UCSD-AML1 (cell line): Measurements from ENCODE around the gene POMP.
"Not testable (repeated sequence)": the region's sequence is repeated elsewhere in the genome, so short reads cannot be mapped to it uniquely, and the experiment has no call there.

Experiments
- DNase-seq: peaks from one replicate; lab custom pipeline; 2025; ENCODE audit not compliant: unreplicated experiment; lab: John Stamatoyannopoulos, UW

The POMP gene

DNA sequence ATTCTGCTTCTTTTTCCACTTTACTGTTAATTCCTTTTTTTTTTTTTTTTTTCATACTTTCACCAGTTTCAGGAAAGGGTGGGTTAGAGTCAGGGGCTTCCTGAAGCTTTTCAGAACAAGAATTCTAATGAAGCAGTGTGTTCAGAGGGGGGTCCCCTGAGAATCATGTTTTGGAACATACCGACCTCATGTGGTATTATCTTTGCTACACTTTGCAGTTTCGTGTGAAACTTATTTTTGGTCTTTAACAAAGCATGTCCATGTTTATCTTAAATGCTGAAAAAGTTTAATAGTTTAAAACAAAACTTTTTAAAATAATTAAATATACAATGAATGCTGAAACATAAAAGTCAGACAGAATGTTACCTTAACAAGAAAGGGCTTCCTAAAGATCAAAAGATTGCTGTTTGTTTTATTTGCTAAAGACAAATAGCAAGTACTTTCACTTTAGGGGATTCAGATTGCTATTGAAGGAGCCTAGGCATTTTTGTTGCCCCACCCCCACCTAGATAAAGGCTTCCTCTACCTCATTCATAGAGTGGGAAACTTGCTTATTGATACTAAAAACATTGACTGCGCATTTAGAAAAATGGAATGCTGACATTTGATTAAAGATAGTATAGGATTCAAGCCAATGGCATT is 21.1 kb upstream of the POMP start:
- no peak for DNase-seq

DNA sequence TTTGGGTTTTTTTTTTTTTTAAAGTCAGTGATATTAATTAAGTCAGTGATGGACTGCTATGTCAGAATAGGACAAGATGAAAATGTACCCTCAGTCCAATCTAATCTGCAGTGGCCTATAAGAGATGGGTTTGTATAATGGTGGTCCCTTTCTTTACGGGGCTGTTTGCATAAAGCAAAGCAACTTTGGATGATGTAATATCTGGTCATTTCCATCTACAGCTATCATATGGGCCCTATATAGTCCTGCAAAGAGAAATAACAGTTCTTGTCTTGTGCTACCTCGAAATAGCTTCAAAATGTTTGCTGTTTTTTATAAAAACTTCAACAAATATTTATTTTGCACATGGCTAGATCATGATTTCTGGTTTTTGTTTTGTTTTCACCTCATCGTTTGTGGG is 20.2 kb upstream of the POMP start:
- DNase-seq, result no peak

DNA sequence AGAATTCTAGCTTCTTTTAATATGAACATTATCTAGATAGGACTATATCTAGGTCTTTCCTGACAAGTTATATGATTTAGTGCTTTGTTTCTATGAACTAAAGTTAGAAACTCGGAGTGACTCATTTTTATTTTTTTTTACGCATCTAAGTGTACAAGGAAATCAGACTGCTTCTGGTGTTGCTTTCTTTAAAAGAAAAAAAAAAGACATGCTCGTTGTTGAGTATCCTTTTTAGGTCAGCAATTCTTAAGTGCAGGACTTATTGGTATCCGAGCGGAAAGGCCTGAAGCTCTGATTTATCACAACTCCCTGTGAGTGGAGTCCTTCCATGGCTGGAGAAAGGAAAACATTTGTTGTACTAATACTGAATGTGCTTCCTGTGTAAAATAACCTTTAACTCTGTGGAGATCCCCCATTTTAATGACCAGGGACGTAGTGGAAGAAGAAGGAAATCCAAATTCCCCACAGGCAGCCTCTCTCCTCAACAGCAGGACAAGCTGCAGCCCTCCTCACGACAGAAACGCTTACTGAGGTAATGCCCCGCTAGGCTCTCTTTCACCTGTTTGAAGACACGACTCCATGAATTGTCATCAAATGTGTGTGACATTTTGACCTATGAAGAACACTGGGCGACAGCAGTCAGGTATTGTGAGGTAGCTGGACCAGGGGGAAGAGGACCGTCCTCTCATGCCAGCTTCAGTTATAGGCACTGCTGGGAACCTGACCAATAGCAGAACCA is 17.9 kb upstream of the POMP start:
- DNase-seq, result no peak

DNA sequence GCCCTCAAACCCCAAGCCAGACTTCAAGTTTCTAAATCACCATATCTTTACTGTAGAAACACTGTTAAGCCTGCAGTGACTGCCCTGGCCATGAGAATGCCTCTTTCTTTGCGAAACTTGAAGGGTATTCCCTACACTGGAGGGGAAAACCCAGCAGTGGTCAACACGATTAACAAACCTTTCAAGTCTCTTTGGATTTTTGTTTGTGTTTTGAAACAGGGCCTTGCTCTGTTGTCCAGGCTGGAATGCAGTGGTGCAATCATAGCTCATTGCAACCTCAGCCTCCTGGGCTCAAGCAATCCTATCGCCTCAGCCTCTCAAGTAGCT is 17.4 kb upstream of the POMP start:
- DNase-seq, result no peak

DNA sequence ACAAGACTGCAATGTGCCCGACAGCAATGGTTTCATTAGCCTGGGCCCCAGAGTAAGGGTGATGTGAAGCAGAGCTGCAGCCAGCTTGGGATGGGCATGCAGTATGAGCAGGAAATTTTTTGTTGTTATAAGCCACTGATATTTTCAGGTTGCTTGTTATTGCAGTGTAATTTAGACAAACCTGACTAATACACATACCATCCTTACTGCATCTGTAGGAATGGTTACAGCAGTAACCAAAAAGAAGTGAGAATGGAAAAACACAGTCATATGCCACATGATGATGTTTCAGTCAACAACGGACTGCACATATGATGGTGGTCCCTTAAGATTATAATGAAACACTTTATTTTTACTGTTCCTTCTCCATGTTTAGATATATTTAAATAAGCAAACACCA is 8.6 kb upstream of the POMP start:
- DNase-seq, result no peak

DNA sequence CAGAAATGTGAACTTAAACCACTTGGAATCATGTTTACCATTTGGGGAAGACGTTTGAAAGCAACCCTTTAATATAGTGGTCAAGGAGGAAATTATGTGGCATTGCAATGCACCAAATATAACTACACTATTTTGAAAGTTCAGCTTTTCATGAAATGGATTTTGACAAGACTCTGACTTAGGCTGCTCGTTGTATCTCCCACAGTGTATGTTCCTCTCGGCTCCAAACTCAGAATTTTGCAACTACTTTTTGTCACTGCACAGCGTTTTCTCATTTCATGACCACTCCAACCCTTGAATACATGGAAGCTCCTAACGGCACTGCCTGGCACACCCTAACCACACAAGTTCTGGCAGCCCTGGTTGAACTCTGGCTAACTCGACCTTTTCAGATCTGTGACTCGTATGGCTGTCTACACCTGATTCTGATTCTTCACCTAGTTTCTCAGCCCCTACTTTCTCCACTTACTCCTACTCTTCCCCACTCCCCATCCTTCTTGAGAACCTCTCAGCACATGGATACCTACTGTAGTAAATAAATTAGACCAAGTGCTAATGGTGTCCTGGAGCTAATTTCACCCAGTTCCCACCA is 7.0 kb upstream of the POMP start:
- no peak for DNase-seq

DNA sequence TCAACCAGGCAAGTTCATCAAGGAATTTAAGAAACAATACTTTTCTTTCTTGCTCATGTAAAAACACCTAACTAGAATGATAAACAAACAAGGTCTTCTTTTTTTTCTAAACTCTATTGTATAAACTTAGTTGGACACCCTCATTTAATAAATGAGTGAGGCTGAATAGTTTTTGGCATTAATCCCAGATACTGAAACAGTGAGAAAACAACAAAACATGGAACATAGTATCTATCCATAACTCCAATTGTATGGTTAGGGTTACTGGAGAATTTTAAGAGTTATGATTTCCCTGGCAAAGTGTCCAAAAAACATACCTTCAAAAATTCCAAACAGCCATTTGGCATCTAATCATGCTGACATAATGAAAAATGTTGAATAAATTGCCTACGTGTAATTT is 5.8 kb upstream of the POMP start:
- DNase-seq, result no peak

DNA sequence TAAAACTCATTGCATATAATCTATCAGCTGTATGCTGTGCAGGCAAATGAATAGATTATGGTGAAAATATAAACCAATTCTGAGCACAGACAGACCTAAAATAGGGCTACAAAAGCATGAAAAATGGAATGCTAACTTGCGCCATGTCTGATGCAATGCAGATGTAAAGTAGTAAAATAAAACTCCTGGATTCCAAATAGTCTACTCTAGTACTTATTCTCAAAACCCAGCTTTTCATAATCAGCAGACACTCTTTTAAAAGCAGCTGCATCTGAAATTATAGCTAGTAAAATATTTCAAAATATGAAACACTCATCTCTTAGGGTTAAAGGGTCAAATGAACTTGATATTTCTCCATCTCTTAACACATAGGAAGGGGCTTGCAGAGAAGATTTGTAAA is 4.7 kb upstream of the POMP start:
- no peak for DNase-seq

DNA sequence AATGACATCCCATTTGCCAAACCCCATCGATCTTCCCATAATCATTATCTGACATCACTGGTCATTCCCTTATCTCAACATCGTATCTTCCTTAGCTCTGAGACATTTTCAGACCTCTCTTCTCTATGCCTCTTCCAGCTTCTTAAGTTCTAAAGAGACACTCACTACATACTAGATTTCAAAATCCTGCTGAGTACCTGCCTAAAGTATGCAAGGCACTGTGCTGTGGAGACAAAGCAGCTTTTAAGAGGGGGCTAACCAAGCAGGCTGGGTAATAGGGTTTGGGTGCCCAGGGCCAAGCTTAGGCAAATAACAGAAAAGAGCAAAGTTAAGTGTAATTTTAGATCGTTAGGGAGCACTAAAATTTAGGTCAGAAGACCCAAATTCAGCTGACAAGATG is 3.4 kb upstream of the POMP start:
- DNase-seq, result no peak

DNA sequence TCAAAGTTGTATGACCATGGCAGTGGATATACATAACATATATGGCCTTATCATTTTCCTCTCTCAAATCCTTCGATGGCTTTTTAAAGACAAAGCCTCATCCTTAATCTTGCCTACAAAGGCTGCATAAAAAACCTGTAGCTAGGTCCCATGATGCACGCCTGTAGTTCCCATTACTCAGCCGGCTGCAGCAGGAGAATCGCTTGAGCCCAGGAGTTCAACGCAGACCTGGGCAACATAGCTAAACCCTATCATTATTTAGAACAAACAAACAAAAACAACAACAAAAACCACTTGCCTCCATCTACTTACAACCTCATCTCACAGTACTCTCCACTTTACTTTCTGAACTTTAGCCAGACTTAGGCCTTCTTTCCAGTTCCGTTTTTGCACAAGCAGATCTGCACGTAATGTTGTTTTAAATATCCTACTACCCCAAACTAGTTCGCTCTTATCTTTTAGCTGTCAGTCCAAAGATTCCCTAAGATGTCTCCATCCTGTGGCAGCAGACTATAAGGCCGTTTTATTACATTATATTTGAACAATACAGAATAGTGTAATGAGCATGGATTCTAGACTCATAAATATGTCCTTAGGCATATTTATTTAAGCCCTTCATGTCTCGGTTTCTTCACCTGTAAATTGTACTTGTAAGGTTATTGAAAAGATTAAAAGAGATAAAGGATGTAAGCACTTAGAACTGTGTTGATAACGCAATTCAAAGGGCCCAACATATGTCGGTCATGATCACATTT is 969 bp upstream of the POMP start:
- no peak for DNase-seq

DNA sequence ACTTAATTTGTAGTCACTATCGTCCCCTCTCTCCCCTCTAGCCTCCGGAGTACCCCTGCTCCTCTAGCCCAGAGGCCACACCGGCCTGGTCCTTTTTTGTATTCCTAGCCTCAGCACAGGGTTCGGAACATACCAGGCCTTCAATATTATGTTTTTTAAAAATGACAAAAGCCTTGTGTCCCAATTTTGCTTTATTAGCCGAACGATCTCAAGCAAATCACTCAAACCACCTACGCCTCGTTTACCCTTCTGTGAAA is 463 bp upstream of the POMP start:
- no peak for DNase-seq

DNA sequence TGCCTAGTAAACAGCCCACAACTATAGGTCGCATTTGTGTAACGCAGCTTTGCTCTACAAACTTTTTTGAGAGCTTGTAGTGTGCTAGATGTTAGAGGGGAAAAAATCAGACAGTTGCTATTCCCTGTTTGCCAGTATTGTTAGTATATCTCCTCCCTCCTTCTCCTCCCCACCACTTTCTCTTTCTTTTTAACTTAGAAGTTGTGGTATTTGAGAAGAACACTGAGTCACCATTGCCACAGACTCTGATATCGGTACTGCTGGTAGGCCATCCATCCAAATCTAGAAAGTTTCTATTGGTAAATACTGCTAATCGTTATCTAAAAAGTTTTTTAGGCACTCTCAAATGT is 666 bp downstream of the POMP start:
- DNase-seq, result no peak

DNA sequence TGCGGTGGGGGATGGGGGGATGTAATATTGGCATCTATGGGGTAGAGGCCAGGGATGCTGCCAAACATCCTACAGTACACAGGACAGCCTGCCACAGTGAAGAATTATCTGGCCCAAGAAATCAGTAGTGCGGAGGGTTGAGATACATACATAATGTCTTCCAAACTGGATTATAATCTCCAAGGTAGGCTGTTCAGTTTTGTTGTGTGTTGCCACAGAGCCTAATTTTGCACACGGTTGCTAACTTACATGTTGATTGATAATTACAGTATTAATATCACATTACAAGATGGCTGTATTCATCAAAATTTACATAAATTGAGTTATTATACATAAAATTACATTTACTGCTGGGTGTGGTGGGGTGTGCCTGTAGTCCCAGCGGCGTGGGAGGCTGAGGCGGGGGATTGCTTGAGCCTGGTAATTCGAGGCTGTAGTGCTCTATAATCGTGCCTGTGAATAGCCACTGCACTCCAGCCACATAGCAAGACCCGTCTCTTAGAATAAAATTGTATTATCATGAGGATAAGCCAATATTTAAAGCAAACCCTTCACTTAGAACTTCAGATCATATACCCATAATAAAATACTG is 8.1 kb downstream of the POMP start:
- no peak for DNase-seq

DNA sequence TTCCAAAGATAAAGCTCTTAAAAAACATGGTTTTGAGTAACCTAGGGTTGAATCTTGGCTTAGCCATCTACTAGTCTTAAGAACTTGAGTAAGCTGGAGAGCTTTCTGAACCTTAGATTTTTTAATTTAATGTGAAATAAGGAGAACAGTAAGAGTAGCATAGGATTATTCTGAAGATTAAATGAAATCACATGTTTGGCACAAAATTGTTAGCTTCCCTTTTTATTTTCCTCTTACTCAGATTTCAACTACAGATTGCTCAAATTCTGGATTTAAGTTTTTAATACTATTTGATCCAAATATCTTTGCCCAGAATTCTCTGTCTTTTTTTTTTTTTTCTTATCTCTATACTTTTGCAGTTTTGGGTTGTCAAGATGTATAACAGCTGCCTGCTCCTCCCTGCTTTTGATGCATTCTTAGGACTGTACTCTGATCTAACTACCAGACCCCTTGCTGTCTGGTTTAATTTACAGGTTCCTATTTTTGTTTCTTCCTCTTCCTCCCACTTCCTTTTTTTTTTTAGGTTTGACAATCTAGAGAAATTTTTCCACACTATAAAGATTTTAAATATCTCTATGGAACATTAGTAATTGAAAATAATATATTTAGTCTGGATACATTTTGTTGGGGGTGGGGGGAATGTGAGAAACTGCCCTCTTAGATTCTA is 12.3 kb downstream of the POMP start:
- no peak for DNase-seq

DNA sequence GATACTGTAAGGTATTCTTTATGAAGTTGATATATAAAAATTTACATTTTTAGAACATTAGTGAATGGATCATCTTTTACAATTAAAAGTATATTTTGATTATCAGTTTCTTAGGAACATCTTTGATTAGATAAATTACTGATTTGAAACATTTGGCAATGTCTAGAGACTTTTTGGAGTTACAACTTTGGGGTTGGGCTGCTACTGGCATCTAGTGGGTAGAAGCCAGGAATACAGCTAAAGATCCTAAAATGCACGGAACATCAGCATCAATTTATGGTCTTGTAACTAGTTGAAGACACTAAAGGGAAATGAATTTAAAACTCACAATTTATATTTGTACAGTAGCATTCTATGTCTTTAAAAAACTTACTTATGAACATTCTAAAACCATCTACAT is 19.9 kb downstream of the POMP start:
- DNase-seq, result no peak

DNA sequence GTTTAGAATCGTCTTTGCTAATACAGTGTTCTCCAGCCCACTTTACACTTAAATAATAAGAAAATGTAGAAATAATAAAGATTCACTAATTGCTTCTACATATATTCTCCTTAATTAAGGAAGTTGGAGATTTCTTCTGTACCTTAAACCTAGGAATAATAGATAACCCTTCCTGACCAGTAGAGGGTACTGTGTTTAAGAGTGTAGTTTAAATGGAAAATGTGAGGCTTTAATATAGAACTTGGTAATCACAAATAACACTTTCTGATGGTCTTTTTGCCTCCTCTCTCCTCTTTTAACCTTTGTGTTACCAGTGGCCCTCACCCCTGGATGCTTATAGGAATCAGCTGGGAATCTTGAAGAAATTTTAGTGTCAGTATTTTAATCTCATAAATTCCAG is 20.7 kb downstream of the POMP start:
- no peak for DNase-seq

DNA sequence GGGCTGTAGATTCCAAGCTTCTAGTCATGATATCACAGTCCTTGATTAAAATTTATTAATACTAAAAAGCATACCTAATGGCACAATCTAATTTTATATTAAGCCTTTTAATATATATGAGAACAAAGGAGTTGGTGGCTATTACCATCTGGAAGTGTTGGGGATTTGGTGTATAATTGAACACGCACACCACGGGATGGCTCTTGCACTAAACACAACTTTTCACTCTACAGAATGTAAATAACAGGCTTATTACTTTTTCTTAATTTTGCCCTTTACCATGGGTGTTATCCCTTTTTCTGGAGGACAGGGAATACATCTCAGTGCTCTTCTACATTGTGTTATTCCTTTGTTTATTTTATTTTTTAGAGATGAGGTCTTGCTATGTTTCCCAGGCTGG is 21.6 kb downstream of the POMP start:
- no peak for DNase-seq

DNA sequence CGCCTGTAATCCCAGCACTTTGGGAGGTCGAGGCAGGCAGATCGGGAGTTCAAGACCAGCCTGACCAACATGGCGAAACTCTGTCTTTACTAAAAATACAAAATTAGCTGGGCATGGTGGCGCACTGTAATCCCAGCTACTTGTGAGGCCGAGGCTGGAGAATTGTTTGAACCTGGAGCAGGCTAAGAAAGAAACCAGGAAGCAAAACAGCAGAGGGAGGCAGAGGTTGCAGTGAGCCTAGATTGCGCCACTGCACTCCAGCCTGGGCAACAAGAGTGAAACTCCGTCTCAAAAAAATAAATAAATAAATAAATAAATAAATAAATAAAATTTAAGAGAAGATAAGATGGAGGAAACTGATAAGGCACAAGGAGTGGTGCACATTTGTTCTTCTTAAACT is 24.2 kb downstream of the POMP start:
- not testable (repeated sequence) for DNase-seq

DNA sequence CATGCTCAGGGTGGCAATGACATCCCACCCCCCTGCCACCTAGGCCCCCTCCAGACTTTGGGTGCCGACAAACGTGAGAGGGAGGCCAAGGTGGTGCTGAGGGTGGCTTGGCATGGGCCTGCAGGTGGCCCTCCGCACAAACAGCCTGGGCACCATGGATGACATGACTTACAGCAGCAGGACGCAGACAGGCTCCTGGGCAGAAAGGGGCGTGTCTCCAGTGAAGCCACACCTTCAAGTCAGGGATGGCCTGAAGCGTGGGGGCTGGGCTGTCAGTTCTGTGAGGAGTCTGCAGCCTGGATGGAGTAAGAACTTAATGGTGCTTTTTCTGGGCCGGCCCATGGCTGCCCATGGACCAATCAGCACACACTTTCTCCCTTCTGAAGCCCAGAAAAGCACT is 25.3 kb downstream of the POMP start:
- no peak for DNase-seq

DNA sequence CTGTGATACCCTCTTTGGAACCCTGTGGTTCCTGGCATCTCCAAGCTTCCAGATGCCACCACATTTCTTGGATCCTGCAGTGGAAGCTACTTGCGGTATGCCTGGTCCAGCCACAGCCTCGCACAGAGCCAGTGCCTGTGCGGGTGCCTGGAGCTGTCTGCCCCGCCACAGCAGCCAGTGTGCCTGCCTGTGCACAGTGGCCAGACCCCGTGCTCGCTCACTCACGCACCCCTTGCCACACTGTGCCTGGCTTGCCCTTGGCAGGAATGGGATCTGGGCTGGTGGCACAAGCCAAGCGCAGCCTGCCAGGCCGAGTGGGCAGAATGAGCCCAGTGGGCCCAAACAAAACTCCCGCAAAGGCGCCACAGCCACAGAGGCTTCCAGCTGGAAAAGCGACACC is 26.2 kb downstream of the POMP start:
- no peak for DNase-seq

DNA sequence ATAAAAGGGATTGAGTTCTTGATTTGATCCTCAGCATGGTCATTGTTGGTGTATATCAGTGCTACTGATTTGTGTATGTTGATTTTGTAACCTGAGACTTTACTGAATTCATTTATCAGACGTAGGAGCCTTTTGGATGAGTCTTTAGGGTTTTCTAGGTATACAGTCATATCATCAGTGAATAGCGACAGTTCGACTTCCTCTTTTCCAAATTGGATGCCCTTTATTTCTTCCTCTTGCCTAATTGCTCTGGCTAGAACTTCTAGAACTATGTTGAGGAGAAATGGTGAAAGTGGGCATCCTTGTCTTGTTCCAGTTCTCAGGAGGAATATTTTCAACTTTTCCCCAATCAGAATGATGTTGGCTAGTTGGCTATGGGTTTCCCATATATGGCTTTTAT is 27.0 kb downstream of the POMP start:
- DNase-seq, result no peak
